Measurements from ENCODE around the gene FAM89A.
A peak's percentile ranks its signal among the peaks of the same experiment; 100 is the strongest.

The FAM89A gene

GRCh38 chr1:230978491-230979388 lies 61.3 kb downstream of the FAM89A start, which contains the start of the genes ARV1 and TTC13:
Gene ARV1 (plus strand): TSS chr1:230979094. CDS start chr1:230979106, 12 bp downstream.
Gene TTC13 (minus strand): TSS chr1:230978861. CDS start chr1:230978830, 31 bp downstream.
- TF ChIP-seq, protein P1, sequence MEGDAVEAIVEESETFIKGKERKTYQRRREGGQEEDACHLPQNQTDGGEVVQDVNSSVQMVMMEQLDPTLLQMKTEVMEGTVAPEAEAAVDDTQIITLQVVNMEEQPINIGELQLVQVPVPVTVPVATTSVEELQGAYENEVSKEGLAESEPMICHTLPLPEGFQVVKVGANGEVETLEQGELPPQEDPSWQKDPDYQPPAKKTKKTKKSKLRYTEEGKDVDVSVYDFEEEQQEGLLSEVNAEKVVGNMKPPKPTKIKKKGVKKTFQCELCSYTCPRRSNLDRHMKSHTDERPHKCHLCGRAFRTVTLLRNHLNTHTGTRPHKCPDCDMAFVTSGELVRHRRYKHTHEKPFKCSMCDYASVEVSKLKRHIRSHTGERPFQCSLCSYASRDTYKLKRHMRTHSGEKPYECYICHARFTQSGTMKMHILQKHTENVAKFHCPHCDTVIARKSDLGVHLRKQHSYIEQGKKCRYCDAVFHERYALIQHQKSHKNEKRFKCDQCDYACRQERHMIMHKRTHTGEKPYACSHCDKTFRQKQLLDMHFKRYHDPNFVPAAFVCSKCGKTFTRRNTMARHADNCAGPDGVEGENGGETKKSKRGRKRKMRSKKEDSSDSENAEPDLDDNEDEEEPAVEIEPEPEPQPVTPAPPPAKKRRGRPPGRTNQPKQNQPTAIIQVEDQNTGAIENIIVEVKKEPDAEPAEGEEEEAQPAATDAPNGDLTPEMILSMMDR (conservative IDR thresholded peaks at IDR 0.05; ENCODE audit: low read length) = peak; percentile 63
- TF ChIP-seq EZH2phosphoT487 (IDR thresholded peaks at IDR 0.05; ENCODE audit: borderline replicate concordance) = no peak
- Histone ChIP-seq H3K27me3 (ENCODE audit: insufficient read depth, low read length, poor library complexity, severe bottlenecking) (no peaks in the 10 kb centered on the region), H2AFZ (ENCODE audit: low read length) (peak within 1 kb of the TSS; percentile 95), H3K4me2 (ENCODE audit: low read depth, low read length, poor library complexity, severe bottlenecking) (peak within 1 kb of the TSS; percentile 93), H3K79me2 (ENCODE audit: insufficient read depth, low read length) (peaks cover 16% of the 10 kb centered on the region), H3F3A (ENCODE audit: low read depth) (no peaks in the 10 kb centered on the region), H3K9me2 (replicated peaks; ENCODE audit: low read depth, low read length) (no peaks in the 10 kb centered on the region), H3K4me3 (ENCODE audit: low read length, poor library complexity, severe bottlenecking) (peak within 1 kb of the TSS; percentile 96), H3K9ac (ENCODE audit: low read depth, low read length, poor library complexity, severe bottlenecking) (peak within 1 kb of the TSS; percentile 86), H3K4me1 (ENCODE audit: insufficient read depth, low read length, poor library complexity, severe bottlenecking) (peaks cover 32% of the 10 kb centered on the region), H4K20me1 (ENCODE audit: insufficient read depth, low read length, poor library complexity, severe bottlenecking) (peaks cover 20% of the 10 kb centered on the region), H3K36me3 (ENCODE audit: insufficient read depth, low read length) (no peaks in the 10 kb centered on the region), H3K9me3 (ENCODE audit: insufficient read depth, low read depth, low read length) (no peaks in the 10 kb centered on the region)

DNA sequence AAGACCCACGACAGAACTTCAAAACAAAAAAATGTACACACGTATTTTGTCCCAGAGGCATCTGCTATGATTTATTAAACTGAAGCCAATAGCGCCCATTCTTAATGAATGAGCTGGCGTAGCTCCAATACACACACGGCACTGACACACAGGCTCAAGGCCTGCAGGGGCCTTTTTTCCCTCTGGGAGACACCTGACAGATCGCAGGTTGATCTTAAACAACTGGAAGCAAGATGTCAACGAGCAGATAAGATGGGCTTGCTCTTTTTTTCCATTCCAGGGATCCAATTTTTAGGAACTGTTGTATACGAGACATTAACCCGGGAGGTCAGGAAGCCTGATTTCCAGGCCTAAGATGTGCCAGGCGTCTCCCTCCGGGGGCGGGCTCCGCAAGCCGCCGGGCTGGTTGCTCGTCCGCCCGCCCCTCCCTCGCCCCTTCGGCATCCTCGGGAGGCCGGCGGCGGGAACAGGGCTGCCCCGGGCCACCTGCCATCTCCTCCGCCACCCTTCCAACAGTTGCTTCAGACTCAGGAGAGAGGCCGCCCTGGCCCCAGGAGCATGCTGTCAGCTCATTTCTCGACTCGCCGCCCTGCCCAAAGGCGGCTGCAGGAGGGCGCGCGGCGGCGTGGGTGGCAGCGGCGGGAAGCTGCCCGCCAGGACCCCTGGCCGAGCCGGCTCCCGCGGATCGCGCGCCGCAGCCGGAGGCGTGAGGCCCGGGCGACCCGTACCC lies 62.1 kb downstream of the FAM89A start:
- no peaks in the 10 kb centered on the region for H3K36me3 ChIP-seq (ENCODE audit: insufficient read depth, low read length)
- H4K20me1 ChIP-seq (ENCODE audit: insufficient read depth, low read length, poor library complexity, severe bottlenecking) = peaks cover 20% of the 10 kb centered on the region
- H3K4me1 ChIP-seq (ENCODE audit: insufficient read depth, low read length, poor library complexity, severe bottlenecking) = peaks cover 39% of the 10 kb centered on the region
- peak overlapping the region; percentile 45; the same call in 1 of the 2 replicates for H2AFZ ChIP-seq (ENCODE audit: low read length)
- H3K79me2 ChIP-seq (ENCODE audit: insufficient read depth, low read length) = peaks cover 16% of the 10 kb centered on the region
- H3F3A ChIP-seq (ENCODE audit: low read depth) = peaks cover 6% of the 10 kb centered on the region
- H3K4me3 ChIP-seq (ENCODE audit: low read length, poor library complexity, severe bottlenecking) = peak overlapping the region; percentile 96
- no peaks in the 10 kb centered on the region for H3K9me2 ChIP-seq (replicated peaks; ENCODE audit: low read depth, low read length)
- H3K27me3 ChIP-seq (ENCODE audit: insufficient read depth, low read length, poor library complexity, severe bottlenecking) = no peaks in the 10 kb centered on the region
- H3K4me2 ChIP-seq (ENCODE audit: low read depth, low read length, poor library complexity, severe bottlenecking) = peak overlapping the region; percentile 87
- TF ChIP-seq, protein P1 (conservative IDR thresholded peaks at IDR 0.05; ENCODE audit: low read length) = no peak
- TF ChIP-seq EZH2phosphoT487 (IDR thresholded peaks at IDR 0.05; ENCODE audit: borderline replicate concordance) = no peak
- peak overlapping the region; percentile 61 for H3K9ac ChIP-seq (ENCODE audit: low read depth, low read length, poor library complexity, severe bottlenecking)
- H3K9me3 ChIP-seq (ENCODE audit: insufficient read depth, low read depth, low read length) = no peaks in the 10 kb centered on the region

DNA sequence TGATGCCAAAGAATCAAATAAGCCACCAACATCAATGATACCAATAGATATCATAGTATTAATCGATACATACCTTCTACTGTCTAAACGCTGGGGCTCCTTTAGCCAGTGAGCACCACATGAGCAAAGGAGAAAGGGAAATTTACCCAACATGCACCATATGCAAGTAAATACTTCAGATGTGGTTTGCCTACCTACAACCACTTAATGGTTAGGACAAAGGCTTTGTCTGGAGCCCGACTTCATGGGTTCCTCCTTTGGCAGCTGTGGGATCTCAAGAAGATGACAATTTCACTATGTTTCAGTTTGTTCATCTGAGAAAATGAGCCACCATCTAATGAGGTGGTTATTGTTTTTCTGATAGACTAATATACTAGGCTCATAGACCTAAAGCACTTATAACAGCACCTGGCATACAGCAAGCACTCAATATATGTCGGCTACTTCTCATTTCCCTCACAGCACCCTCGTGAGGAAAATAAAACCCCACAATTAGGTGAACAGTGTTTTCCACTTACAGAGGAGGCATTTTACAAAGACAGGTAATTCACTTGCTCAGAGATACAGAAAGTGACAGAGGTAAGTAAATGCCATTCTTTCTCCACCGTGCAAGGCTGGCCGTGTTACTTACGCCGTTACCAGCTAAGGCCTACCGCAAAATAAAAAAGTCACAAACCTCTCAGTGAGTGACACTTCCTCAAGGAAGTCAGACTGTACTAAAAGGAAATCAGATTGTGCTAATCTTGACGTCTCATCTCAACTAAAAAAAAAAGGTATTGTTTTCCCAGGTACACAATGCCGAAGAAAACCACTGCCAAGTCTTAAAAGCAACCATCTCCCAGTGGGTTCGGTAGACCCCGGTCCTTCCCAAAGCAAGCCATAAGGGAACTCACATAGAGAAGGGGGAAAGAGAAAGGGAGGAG lies 63.0 kb downstream of the FAM89A start:
- no peaks in the 10 kb centered on the region for H3K36me3 ChIP-seq (ENCODE audit: insufficient read depth, low read length)
- no peaks in the 10 kb centered on the region for H3K27me3 ChIP-seq (ENCODE audit: insufficient read depth, low read length, poor library complexity, severe bottlenecking)
- H2AFZ ChIP-seq (ENCODE audit: low read length) = no peak overlapping the region
- H3K4me3 ChIP-seq (ENCODE audit: low read length, poor library complexity, severe bottlenecking) = peak overlapping the region; percentile 96
- peaks cover 47% of the 10 kb centered on the region for H3K4me1 ChIP-seq (ENCODE audit: insufficient read depth, low read length, poor library complexity, severe bottlenecking)
- no peak for TF ChIP-seq EZH2phosphoT487 (IDR thresholded peaks at IDR 0.05; ENCODE audit: borderline replicate concordance)
- TF ChIP-seq, protein P1 (conservative IDR thresholded peaks at IDR 0.05; ENCODE audit: low read length) = no peak
- H3K4me2 ChIP-seq (ENCODE audit: low read depth, low read length, poor library complexity, severe bottlenecking) = peak overlapping the region; percentile 87
- H3F3A ChIP-seq (ENCODE audit: low read depth) = peaks cover 7% of the 10 kb centered on the region
- peaks cover 26% of the 10 kb centered on the region for H4K20me1 ChIP-seq (ENCODE audit: insufficient read depth, low read length, poor library complexity, severe bottlenecking)
- peak overlapping the region; percentile 61 for H3K9ac ChIP-seq (ENCODE audit: low read depth, low read length, poor library complexity, severe bottlenecking)
- H3K79me2 ChIP-seq (ENCODE audit: insufficient read depth, low read length) = peaks cover 16% of the 10 kb centered on the region
- H3K9me3 ChIP-seq (ENCODE audit: insufficient read depth, low read depth, low read length) = no peaks in the 10 kb centered on the region
- H3K9me2 ChIP-seq (replicated peaks; ENCODE audit: low read depth, low read length) = no peaks in the 10 kb centered on the region
